ENCODE measurements around the gene TMC1. TPM values are rescaled to one million over a fixed set of nuclear protein-coding genes. Genes with fewer than 3 reads are reported as not detected.

Gene TMC1
- total and polyA plus RNA-seq, 8 donors = 0.33 to 0.73 TPM; not detected in 6

DNA sequence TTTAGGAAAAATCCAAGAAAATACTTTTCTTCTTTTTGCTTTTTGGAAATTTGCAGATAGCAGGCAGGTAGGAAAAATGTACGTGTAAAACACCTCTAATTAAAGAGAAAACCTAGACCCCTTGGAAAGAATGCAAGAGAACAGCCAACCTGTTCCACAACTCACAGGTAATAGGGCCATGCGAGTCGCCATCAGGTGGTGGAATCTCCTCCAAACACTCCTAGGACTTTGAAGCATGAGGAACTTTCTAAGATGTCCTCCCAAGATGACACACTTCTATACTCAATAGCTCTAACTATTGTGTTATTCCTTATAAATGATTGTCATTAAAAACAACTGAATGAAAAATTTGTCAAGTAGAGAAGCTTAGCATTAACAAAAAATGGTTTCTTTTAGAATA lies 174.0 kb downstream of the TMC1 start:
- intact Hi-C loops (cut with DNase I; ENCODE audit: low total_unique reads) = no loop called here
- no peak overlapping the region for H3K4me3 ChIP-seq
- no peak overlapping the region for H3K27ac ChIP-seq
- 71 to 82% (median 75%) methylated on average over 3 of the region's 3 CpGs for whole genome bisulfite sequencing, 5 donors
- H3K9me3 ChIP-seq = no peaks in the 10 kb centered on the region
- no peaks in the 10 kb centered on the region for H3K36me3 ChIP-seq
- no peak for DNase-seq
- H3K27me3 ChIP-seq = no peaks in the 10 kb centered on the region
- TF ChIP-seq EP300 (IDR thresholded peaks at IDR 0.05) (no peak), POLR2AphosphoS5 (IDR thresholded peaks at IDR 0.05) (no peak), POLR2A (IDR thresholded peaks at IDR 0.05) (no peak)
- TF ChIP-seq, protein P1, sequence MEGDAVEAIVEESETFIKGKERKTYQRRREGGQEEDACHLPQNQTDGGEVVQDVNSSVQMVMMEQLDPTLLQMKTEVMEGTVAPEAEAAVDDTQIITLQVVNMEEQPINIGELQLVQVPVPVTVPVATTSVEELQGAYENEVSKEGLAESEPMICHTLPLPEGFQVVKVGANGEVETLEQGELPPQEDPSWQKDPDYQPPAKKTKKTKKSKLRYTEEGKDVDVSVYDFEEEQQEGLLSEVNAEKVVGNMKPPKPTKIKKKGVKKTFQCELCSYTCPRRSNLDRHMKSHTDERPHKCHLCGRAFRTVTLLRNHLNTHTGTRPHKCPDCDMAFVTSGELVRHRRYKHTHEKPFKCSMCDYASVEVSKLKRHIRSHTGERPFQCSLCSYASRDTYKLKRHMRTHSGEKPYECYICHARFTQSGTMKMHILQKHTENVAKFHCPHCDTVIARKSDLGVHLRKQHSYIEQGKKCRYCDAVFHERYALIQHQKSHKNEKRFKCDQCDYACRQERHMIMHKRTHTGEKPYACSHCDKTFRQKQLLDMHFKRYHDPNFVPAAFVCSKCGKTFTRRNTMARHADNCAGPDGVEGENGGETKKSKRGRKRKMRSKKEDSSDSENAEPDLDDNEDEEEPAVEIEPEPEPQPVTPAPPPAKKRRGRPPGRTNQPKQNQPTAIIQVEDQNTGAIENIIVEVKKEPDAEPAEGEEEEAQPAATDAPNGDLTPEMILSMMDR (IDR thresholded peaks at IDR 0.05) = no peak
- no peaks in the 10 kb centered on the region for H3K4me1 ChIP-seq

DNA sequence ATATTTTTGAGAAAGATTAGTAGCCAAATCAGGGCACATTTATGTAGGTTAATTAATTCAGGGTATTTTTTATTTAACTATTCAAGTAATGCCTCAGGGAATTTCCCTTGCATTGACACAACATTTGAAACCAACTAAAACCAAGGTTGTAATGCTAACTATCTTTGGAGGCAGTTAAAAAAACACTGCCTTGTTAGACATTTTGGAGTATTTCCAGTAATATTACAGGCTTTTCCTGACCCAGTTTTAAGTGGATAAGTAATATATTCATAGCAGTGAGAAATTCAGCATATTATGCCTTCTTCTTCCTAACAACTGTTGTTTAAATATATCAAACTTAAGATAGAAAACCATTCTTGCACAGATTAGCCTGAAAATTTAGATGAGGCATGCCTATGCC lies 175.1 kb downstream of the TMC1 start:
- no peak for DNase-seq
- Histone ChIP-seq H3K9me3 (no peaks in the 10 kb centered on the region), H3K36me3 (no peaks in the 10 kb centered on the region), H3K27me3 (no peaks in the 10 kb centered on the region), H3K4me3 (no peak overlapping the region), H3K27ac (no peak overlapping the region), H3K4me1 (no peaks in the 10 kb centered on the region)
- intact Hi-C loops (cut with DNase I; ENCODE audit: low total_unique reads) = no loop called here
- TF ChIP-seq, protein P1 (IDR thresholded peaks at IDR 0.05) = no peak
- TF ChIP-seq POLR2A (IDR thresholded peaks at IDR 0.05) = no peak
- TF ChIP-seq EP300 (IDR thresholded peaks at IDR 0.05) = no peak
- no peak for TF ChIP-seq POLR2AphosphoS5 (IDR thresholded peaks at IDR 0.05)

DNA sequence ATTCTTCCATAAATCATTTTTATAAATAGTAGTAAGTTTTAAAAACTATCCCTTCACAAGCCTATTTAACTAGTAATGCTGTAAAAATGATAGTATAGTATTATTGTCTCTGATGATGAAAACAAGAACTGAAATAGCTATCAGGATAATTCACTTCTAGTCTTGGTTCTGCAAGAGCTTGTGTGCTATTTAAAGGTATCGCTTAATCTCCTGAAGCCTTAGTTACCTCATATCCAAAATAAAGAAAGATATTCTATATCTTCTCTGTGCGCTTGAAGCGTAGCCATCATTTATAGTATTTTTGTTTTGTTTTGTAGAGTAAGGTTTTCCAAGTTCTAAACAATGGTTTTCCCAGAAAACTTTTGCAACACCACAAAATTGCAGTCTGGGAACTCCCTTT lies 180.1 kb downstream of the TMC1 start:
- Histone ChIP-seq H3K36me3 (no peaks in the 10 kb centered on the region), H3K27me3 (no peaks in the 10 kb centered on the region), H3K4me3 (no peak overlapping the region), H3K4me1 (no peaks in the 10 kb centered on the region), H3K27ac (no peak overlapping the region), H3K9me3 (no peaks in the 10 kb centered on the region)
- TF ChIP-seq EP300 (IDR thresholded peaks at IDR 0.05) (no peak), POLR2A (IDR thresholded peaks at IDR 0.05) (no peak), POLR2AphosphoS5 (IDR thresholded peaks at IDR 0.05) (no peak)
- TF ChIP-seq, protein P1 (IDR thresholded peaks at IDR 0.05) = no peak
- 92 to 96% (median 93%) methylated on average over 3 of the region's 3 CpGs for WGBS, 5 donors
- intact Hi-C loops (cut with DNase I; ENCODE audit: low total_unique reads) = no loop called here
- DNase-seq = no peak

DNA sequence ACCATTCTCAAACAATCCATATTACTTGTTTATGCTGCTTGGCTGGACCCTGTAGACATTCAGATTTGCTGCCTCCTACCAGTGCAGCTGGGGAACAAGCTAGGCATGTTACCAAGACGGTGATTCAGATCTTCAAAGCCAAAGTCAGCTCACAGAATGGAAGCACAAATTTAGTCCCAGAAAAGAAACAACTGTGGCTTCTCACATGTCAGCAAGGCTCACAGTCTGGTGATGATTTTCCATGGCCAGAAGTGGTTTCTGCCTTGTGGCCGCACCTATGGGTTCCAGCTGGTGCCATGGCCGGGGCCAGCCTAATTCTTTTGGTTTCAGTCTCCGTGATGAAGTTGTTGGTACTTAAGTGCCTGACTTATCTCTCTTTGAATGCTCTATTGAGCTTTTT lies 182.2 kb downstream of the TMC1 start:
- no peak overlapping the region for H3K27ac ChIP-seq
- TF ChIP-seq POLR2A (IDR thresholded peaks at IDR 0.05) (no peak), POLR2AphosphoS5 (IDR thresholded peaks at IDR 0.05) (no peak), EP300 (IDR thresholded peaks at IDR 0.05) (no peak)
- TF ChIP-seq, protein P1 (IDR thresholded peaks at IDR 0.05) = no peak
- 68 to 81% (median 73%) methylated on average over 4 of the region's 4 CpGs for WGBS, 5 donors

More for the DNA sequence above, 182.2 kb downstream of the TMC1 start:
- intact Hi-C loops (cut with DNase I; ENCODE audit: low total_unique reads) = no loop called here
- no peaks in the 10 kb centered on the region for H3K36me3 ChIP-seq
- no peak overlapping the region for H3K4me3 ChIP-seq
- no peaks in the 10 kb centered on the region for H3K9me3 ChIP-seq
- H3K27me3 ChIP-seq = no peaks in the 10 kb centered on the region
- DNase-seq = no peak
- no peaks in the 10 kb centered on the region for H3K4me1 ChIP-seq

Data from stomach (tissue), 9 donors.